Epithelial cell of esophagus (primary cell): ENCODE data around the gene TLE3.

Experiments used
- DNase-seq: peaks from one replicate; pipeline ENCODE4 v3.0.0; 2010; ENCODE audit warnings: low read depth
- H3K4me3 ChIP-seq: 2 replicates; pipeline ENCODE4 v1.5.1; 2011; ENCODE audit warnings: mild to moderate bottlenecking, low read length, control low read depth
- CTCF ChIP-seq: IDR thresholded peaks from 2 replicates; pipeline ENCODE4 v1.5.1; 2011; ENCODE audit warnings: low read depth, mild to moderate bottlenecking, low read length, control low read depth, inconsistent platforms; ENCODE audit not compliant: insufficient read depth; ENCODE audit errors: missing control alignments

TLE3 gene

GRCh38 chr15:70048198-70048565, 49.5 kb downstream of the TLE3 start:
- no peak for TF ChIP-seq CTCF
- DNase-seq = no peak
- H3K4me3 ChIP-seq = no peak overlapping the region

GRCh38 chr15:70047386-70048197, 50.1 kb downstream of the TLE3 start:
- DNase-seq = no peak
- H3K4me3 ChIP-seq = no peak overlapping the region
- no peak for TF ChIP-seq CTCF

GRCh38 chr15:70046679-70047369, 50.9 kb downstream of the TLE3 start:
- no peak overlapping the region for H3K4me3 ChIP-seq
- no peak for DNase-seq
- TF ChIP-seq CTCF = no peak

- TF ChIP-seq CTCF = no peak
- DNase-seq = peak; percentile 40
- H3K4me3 ChIP-seq = no peak overlapping the region
These were observed 52.7 kb downstream of the TLE3 start for GRCh38 chr15:70045045-70045444.

GRCh38 chr15:70044168-70044567, 53.5 kb downstream of the TLE3 start:
- TF ChIP-seq CTCF = no peak
- H3K4me3 ChIP-seq = no peak overlapping the region
- no peak for DNase-seq

- no peak for TF ChIP-seq CTCF
- no peak for DNase-seq
- H3K4me3 ChIP-seq = no peak overlapping the region
These were observed 54.1 kb downstream of the TLE3 start for GRCh38 chr15:70043590-70043989.
